ENCODE measurements around the gene B4GALT7.

The B4GALT7 gene

DNA sequence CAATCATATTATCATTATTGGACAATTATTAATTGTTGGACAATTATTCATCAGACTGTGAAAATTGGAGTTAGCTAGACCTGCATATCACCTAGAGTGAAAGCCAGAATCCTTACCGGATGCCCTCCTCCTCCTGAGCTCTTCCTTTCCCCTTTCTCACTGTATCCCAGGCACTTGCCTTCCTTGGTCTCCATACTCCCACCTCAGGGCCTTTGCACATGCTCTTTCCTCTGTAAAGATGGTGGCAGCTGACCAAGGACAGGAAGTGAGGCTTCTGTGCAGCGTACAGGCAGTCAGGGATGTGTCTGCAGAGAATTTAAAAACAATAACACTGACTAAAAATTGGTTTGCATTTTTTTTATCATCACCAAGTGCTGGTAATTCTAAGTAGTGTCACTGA is 30.0 kb upstream of the B4GALT7 start:
- H3K9me3 ChIP-seq = no peaks in the 10 kb centered on the region
- no peak overlapping the region for H3K4me3 ChIP-seq (ENCODE audit: low read depth, low read length)
- H3K4me1 ChIP-seq = no peaks in the 10 kb centered on the region
- peaks cover 11% of the 10 kb centered on the region for H3K27me3 ChIP-seq
- TF ChIP-seq, protein P1, sequence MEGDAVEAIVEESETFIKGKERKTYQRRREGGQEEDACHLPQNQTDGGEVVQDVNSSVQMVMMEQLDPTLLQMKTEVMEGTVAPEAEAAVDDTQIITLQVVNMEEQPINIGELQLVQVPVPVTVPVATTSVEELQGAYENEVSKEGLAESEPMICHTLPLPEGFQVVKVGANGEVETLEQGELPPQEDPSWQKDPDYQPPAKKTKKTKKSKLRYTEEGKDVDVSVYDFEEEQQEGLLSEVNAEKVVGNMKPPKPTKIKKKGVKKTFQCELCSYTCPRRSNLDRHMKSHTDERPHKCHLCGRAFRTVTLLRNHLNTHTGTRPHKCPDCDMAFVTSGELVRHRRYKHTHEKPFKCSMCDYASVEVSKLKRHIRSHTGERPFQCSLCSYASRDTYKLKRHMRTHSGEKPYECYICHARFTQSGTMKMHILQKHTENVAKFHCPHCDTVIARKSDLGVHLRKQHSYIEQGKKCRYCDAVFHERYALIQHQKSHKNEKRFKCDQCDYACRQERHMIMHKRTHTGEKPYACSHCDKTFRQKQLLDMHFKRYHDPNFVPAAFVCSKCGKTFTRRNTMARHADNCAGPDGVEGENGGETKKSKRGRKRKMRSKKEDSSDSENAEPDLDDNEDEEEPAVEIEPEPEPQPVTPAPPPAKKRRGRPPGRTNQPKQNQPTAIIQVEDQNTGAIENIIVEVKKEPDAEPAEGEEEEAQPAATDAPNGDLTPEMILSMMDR (IDR thresholded peaks at IDR 0.05; ENCODE audit: low read depth, low read length) = no peak
- no peaks in the 10 kb centered on the region for H3K36me3 ChIP-seq
- DNase-seq = no peak

DNA sequence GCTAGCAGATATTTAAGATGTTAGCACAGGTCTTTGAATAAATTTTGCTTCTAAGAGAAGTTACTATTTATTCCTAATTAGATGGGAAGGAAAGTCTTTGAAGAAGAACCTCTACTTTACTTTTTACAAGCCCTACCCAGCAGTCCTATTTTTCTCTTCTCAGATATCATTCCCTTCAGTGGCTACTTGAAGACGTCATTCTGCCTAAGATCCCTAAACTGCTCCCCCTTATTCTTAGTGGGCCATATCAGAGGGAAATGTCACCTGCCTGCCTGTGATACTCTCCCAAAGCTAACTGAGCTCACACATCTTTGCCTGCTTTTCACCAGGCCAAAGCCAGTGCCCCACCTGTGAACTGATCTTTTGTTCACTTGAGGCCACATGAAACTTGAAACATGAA is 24.4 kb upstream of the B4GALT7 start:
- H3K36me3 ChIP-seq = no peaks in the 10 kb centered on the region
- DNase-seq = no peak
- TF ChIP-seq, protein P1 (IDR thresholded peaks at IDR 0.05; ENCODE audit: low read depth, low read length) = no peak

DNA sequence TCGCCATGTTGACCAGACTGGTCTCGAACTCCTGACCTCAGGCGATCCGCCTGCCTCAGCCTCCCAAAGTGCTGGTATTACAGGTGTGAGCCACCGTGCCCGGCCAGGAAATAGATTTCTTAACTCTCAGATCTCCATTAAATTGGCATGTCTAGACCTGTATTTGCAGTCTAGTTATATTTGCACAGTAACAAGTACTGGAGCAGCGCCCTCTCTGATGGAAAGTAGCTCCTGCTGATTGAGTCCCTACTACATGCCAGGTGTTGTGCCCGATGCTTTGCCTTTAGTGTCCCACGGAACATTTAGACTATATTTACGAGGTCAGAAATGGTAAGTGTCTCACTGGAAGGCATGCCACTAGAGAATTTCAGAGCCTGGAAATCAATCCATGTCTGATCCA is 23.8 kb upstream of the B4GALT7 start:
- no peaks in the 10 kb centered on the region for H3K9me3 ChIP-seq
- TF ChIP-seq, protein P1 (IDR thresholded peaks at IDR 0.05; ENCODE audit: low read depth, low read length) = no peak
- peaks cover 26% of the 10 kb centered on the region for H3K27me3 ChIP-seq
- H3K4me3 ChIP-seq (ENCODE audit: low read depth, low read length) = no peak overlapping the region
- no peaks in the 10 kb centered on the region for H3K36me3 ChIP-seq
- H3K4me1 ChIP-seq = no peaks in the 10 kb centered on the region
- no peak for DNase-seq

More for the DNA sequence above, 24.4 kb upstream of the B4GALT7 start:
- Histone ChIP-seq H3K4me1 (no peaks in the 10 kb centered on the region), H3K9me3 (no peaks in the 10 kb centered on the region), H3K4me3 (ENCODE audit: low read depth, low read length) (no peak overlapping the region), H3K27me3 (peaks cover 26% of the 10 kb centered on the region)

DNA sequence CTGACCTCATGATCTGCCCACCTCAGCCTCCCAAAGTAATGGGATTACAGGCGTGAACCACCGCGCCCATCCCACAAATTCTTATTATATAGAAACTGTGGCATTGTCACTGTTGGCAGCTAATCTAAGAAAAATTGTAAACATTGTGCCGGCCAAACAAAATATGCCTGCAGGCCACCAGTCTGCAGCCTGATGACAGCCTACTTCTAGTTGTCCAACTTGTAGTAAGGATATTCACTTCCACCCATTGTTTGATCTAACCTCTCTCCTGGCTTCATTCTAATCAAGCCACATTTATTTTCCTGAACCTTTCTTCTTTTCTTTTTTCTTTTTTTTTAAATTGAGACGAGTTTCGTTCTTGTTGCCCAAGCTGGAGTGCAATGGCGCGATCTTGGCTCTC is 21.6 kb upstream of the B4GALT7 start:
- TF ChIP-seq, protein P1 (IDR thresholded peaks at IDR 0.05; ENCODE audit: low read depth, low read length) = no peak
- no peak overlapping the region for H3K4me3 ChIP-seq (ENCODE audit: low read depth, low read length)
- H3K36me3 ChIP-seq = no peaks in the 10 kb centered on the region
- DNase-seq = no peak
- no peaks in the 10 kb centered on the region for H3K9me3 ChIP-seq
- no peaks in the 10 kb centered on the region for H3K4me1 ChIP-seq
- peaks cover 23% of the 10 kb centered on the region for H3K27me3 ChIP-seq

DNA sequence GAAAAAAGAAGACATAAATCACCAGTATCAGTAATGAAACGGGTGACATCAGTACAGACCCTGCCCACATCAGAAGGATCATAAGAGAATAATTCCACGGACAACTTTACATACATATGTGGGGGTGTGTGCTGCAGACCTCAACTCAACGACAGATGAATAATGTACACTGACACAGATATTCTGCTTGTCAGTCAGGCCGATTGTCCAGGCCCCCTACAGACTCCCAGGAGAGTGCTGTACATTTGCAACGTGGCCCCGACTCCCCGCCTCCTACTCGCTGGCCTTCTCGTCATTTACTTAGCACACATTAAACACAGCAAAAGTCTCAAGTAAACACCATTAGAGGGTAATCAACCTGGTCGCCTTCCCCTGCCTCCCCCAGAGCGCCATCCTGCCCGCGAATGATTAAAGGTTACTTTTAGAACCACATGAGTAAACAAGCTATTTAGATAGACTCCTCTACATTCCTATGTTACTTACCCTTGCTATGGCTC is 11.5 kb upstream of the B4GALT7 start:
- no peaks in the 10 kb centered on the region for H3K4me1 ChIP-seq
- no peaks in the 10 kb centered on the region for H3K9me3 ChIP-seq
- TF ChIP-seq, protein P1 (IDR thresholded peaks at IDR 0.05; ENCODE audit: low read depth, low read length) = no peak
- no peak for DNase-seq
- H3K36me3 ChIP-seq = peaks cover 3% of the 10 kb centered on the region
- H3K4me3 ChIP-seq (ENCODE audit: low read depth, low read length) = no peak overlapping the region
- peaks cover 32% of the 10 kb centered on the region for H3K27me3 ChIP-seq

DNA sequence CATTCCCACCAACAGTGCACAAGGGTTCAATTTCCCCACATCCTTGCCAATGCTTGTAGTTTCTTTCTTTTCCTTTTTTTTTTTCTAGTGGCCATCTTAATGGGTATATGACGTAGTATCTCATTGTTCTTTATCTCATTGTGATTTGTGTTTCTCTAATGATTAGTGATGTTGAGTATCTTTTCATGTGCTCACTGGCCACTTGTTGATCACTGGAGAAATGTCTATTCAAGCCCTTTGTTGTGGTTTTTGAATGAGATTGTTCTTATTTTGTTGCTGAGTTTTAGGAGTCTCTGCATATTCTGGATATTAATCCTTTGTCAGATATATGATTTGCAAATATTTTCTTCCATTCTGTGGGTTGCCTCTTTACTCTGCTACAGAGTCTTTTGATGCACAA is 9.5 kb upstream of the B4GALT7 start:
- TF ChIP-seq, protein P1 (IDR thresholded peaks at IDR 0.05; ENCODE audit: low read depth, low read length) = no peak
- no peaks in the 10 kb centered on the region for H3K4me1 ChIP-seq
- no peaks in the 10 kb centered on the region for H3K9me3 ChIP-seq
- DNase-seq = no peak
- peaks cover 14% of the 10 kb centered on the region for H3K27me3 ChIP-seq
- peaks cover 21% of the 10 kb centered on the region for H3K36me3 ChIP-seq
- H3K4me3 ChIP-seq (ENCODE audit: low read depth, low read length) = no peak overlapping the region
